HepG2 (cell line): Measurements from ENCODE around the gene YLPM1. TPM values are rescaled to one million over a fixed set of nuclear protein-coding genes. Genes with fewer than 3 reads are reported as not detected.
A peak's percentile ranks its signal among the peaks of the same experiment; 100 is the strongest.

Experiments used
- ARID4A ChIP-seq: sonication (generic); formaldehyde crosslinking; IDR thresholded peaks from 2 replicates; pipeline ENCODE4 v1.5.0; 2020; ENCODE audit warnings: mild to moderate bottlenecking, missing genetic modification reagents, borderline replicate concordance
- BORCS8-MEF2B ChIP-seq: sonication (generic); formaldehyde crosslinking; IDR thresholded peaks from 2 replicates; pipeline ENCODE4 v1.8.0; 2022; ENCODE audit warnings: mild to moderate bottlenecking, missing genetic modification reagents
- BRD4 ChIP-seq: sonication (generic); formaldehyde crosslinking; IDR thresholded peaks from 2 replicates; pipeline ENCODE4 v1.4.0; 2020; ENCODE audit warnings: missing genetic modification reagents
- HNRNPK ChIP-seq: fragments of 200-400 bp; formaldehyde crosslinking; IDR thresholded peaks from 2 replicates; pipeline ENCODE4 v1.6.1; 2018; ENCODE audit warnings: low read length, low read depth, moderate library complexity, mild to moderate bottlenecking; ENCODE audit not compliant: poor library complexity, severe bottlenecking
- REL ChIP-seq: sonication (generic); formaldehyde crosslinking; conservative IDR thresholded peaks from 2 replicates; pipeline ENCODE4 v1.8.0; 2022; ENCODE audit warnings: mild to moderate bottlenecking, missing genetic modification reagents, moderate library complexity
- RFX1 ChIP-seq: fragments of 450-650 bp; IDR thresholded peaks from 2 replicates; pipeline ENCODE4 v1.6.1; 2017
- SIX4 ChIP-seq: sonication (generic); formaldehyde crosslinking; IDR thresholded peaks from 2 replicates; pipeline ENCODE4 v1.4.0; 2020; ENCODE audit warnings: missing genetic modification reagents
- SP140L ChIP-seq: sonication (generic); formaldehyde crosslinking; IDR thresholded peaks from 2 replicates; pipeline ENCODE4 v1.4.0; 2020; ENCODE audit warnings: missing genetic modification reagents, borderline replicate concordance
- ZNF549 ChIP-seq: sonication (generic); formaldehyde crosslinking; IDR thresholded peaks from 2 replicates; pipeline ENCODE4 v1.5.0; 2020; ENCODE audit warnings: missing genetic modification reagents
- ZNF646 ChIP-seq: sonication (generic); formaldehyde crosslinking; IDR thresholded peaks from 2 replicates; pipeline ENCODE4 v1.9.0; 2021; ENCODE audit warnings: mild to moderate bottlenecking, missing genetic modification reagents
- polyA plus RNA-seq, 8 experiments: library from polyadenylated mRNA; depleted of rRNA in 3 of 8; stranded (reverse) in 7 of 8; unstranded in 1 of 8; fragments of >200 nt; fragmentation: Illumina TruSeq in 4 of 8; extraction: Trizol in 4 of 8; gene quantifications; 2 replicates each; pipeline versions ENCODE4 v1.2.1 to v1.2.3, GENCODE V29; 2011 to 2016; ENCODE audit warnings: low read depth in 4 of 8, missing spikeins in 1 of 8, mixed read lengths in 1 of 8; ENCODE audit not compliant: insufficient read depth in 1 of 8
- total RNA-seq, 5 experiments: library from RNA; depleted of rRNA; stranded (reverse); fragments of >200 nt; fragmentation: Illumina TruSeq; extraction: Trizol; gene quantifications; 2 replicates each; pipeline ENCODE4 v1.2.3, GENCODE V29; 2016; ENCODE audit warnings: low read depth in 1 of 5
- TF ChIP-seq, protein P1 (sequence below): sonication (generic); formaldehyde crosslinking; IDR thresholded peaks from 2 replicates; pipeline ENCODE4 v1.4.0; 2020; ENCODE audit warnings: mild to moderate bottlenecking, low read depth, missing genetic modification reagents
- TF ChIP-seq, protein P2 (sequence below): IDR thresholded peaks from 2 replicates; pipeline ENCODE4 v1.6.1; 2016; ENCODE audit warnings: mild to moderate bottlenecking
- TF ChIP-seq, protein P3 (sequence below): sonication (generic); formaldehyde crosslinking; IDR thresholded peaks from 2 replicates; pipeline ENCODE4 v1.8.1; 2023; ENCODE audit warnings: mild to moderate bottlenecking, missing genetic modification reagents

Gene YLPM1
- total and polyA plus RNA-seq, 2 of the 13 experiments (the other 11 are each of a cell fraction or from before 2014, with no cell fraction given): 6.7 to 21.9 TPM

- peak; percentile 95 for TF ChIP-seq ARID4A
- TF ChIP-seq SP140L (CRISPR knock-in tag): no peak
- no peak for TF ChIP-seq REL (CRISPR knock-in tag)
- TF ChIP-seq SIX4: no peak
- TF ChIP-seq, protein P1, sequence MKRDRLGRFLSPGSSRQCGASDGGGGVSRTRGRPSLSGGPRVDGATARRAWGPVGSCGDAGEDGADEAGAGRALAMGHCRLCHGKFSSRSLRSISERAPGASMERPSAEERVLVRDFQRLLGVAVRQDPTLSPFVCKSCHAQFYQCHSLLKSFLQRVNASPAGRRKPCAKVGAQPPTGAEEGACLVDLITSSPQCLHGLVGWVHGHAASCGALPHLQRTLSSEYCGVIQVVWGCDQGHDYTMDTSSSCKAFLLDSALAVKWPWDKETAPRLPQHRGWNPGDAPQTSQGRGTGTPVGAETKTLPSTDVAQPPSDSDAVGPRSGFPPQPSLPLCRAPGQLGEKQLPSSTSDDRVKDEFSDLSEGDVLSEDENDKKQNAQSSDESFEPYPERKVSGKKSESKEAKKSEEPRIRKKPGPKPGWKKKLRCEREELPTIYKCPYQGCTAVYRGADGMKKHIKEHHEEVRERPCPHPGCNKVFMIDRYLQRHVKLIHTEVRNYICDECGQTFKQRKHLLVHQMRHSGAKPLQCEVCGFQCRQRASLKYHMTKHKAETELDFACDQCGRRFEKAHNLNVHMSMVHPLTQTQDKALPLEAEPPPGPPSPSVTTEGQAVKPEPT (CRISPR knock-in tag): no peak
- TF ChIP-seq, protein P2, sequence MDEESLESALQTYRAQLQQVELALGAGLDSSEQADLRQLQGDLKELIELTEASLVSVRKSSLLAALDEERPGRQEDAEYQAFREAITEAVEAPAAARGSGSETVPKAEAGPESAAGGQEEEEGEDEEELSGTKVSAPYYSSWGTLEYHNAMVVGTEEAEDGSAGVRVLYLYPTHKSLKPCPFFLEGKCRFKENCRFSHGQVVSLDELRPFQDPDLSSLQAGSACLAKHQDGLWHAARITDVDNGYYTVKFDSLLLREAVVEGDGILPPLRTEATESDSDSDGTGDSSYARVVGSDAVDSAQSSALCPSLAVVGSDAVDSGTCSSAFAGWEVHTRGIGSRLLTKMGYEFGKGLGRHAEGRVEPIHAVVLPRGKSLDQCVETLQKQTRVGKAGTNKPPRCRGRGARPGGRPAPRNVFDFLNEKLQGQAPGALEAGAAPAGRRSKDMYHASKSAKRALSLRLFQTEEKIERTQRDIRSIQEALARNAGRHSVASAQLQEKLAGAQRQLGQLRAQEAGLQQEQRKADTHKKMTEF (CRISPR knock-in tag): peak; percentile 88
- TF ChIP-seq BORCS8-MEF2B (CRISPR knock-in tag): peak; percentile 84
- TF ChIP-seq ZNF646 (CRISPR knock-in tag): no peak
- TF ChIP-seq, protein P3, sequence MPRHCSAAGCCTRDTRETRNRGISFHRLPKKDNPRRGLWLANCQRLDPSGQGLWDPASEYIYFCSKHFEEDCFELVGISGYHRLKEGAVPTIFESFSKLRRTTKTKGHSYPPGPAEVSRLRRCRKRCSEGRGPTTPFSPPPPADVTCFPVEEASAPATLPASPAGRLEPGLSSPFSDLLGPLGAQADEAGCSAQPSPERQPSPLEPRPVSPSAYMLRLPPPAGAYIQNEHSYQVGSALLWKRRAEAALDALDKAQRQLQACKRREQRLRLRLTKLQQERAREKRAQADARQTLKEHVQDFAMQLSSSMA (CRISPR knock-in tag): peak; percentile 83; the same call in 1 of the 2 replicates
- TF ChIP-seq RFX1: no peak
- TF ChIP-seq BRD4 (CRISPR knock-in tag): 0 out of 2 replicates have a peak, but pooled peaks have one; percentile 38
- no peak for TF ChIP-seq ZNF549 (CRISPR knock-in tag)
- no peak for TF ChIP-seq HNRNPK
These were observed at the start of gene YLPM1 (continued) for GRCh38 chr14:74762917-74763802.
